HepG2 (cell line): ENCODE data around the gene PPM1H. TPM values are rescaled to one million over a fixed set of nuclear protein-coding genes. Genes with fewer than 3 reads are reported as not detected.
A peak's percentile ranks its signal among the peaks of the same experiment; 100 is the strongest.

ENCODE experiments used
- HIVEP1 ChIP-seq: sonication (generic); formaldehyde crosslinking; IDR thresholded peaks from 2 replicates; pipeline ENCODE4 v1.4.0; 2020; ENCODE audit warnings: mild to moderate bottlenecking, missing genetic modification reagents
- ISL2 ChIP-seq: sonication (generic); formaldehyde crosslinking; IDR thresholded peaks from 2 replicates; pipeline ENCODE4 v1.5.0; 2020; ENCODE audit warnings: missing genetic modification reagents
- MAFK ChIP-seq, 2 experiments: IDR thresholded peaks in 1 of 2; conservative IDR thresholded peaks in 1 of 2; 2 replicates each; pipeline ENCODE4 v1.6.1; 2011; ENCODE audit warnings: improper control_type of control experiment in 2 of 2, low read length in 2 of 2
- MEF2D ChIP-seq: sonication (generic); formaldehyde crosslinking; IDR thresholded peaks from 2 replicates; pipeline ENCODE4 v1.5.1; 2020; ENCODE audit warnings: mild to moderate bottlenecking, missing genetic modification reagents
- NFYB ChIP-seq: sonication (generic); formaldehyde crosslinking; IDR thresholded peaks from 2 replicates; pipeline ENCODE4 v1.4.0; 2020; ENCODE audit warnings: missing genetic modification reagents
- SRSF1 ChIP-seq: fragments of 200-400 bp; formaldehyde crosslinking; optimal IDR thresholded peaks from 2 replicates; pipeline ENCODE3; 2017; ENCODE audit warnings: mild to moderate bottlenecking, low read depth, low read length, moderate library complexity
- TBP ChIP-seq: sonication (generic); formaldehyde crosslinking; IDR thresholded peaks from 2 replicates; pipeline ENCODE4 v1.5.0; 2020; ENCODE audit warnings: missing genetic modification reagents
- ZBTB20 ChIP-seq: sonication (generic); formaldehyde crosslinking; IDR thresholded peaks from 2 replicates; pipeline ENCODE4 v1.8.1; 2023; ENCODE audit warnings: missing genetic modification reagents, low read depth, mild to moderate bottlenecking, borderline replicate concordance
- ZNF235 ChIP-seq: sonication (generic); formaldehyde crosslinking; IDR thresholded peaks from 2 replicates; pipeline ENCODE4 v1.8.1; 2023; ENCODE audit warnings: mild to moderate bottlenecking, missing genetic modification reagents, borderline replicate concordance
- ZNF30 ChIP-seq: sonication (generic); formaldehyde crosslinking; IDR thresholded peaks from 2 replicates; pipeline ENCODE4 v1.5.0; 2020; ENCODE audit warnings: mild to moderate bottlenecking, missing genetic modification reagents
- polyA plus RNA-seq, 8 experiments: library from polyadenylated mRNA; depleted of rRNA in 3 of 8; stranded (reverse) in 7 of 8; unstranded in 1 of 8; fragments of >200 nt; fragmentation: Illumina TruSeq in 4 of 8; extraction: Trizol in 4 of 8; gene quantifications; 2 replicates each; pipeline versions ENCODE4 v1.2.1 to v1.2.3, GENCODE V29; 2011 to 2016; ENCODE audit warnings: low read depth in 4 of 8, missing spikeins in 1 of 8, mixed read lengths in 1 of 8; ENCODE audit not compliant: insufficient read depth in 1 of 8
- total RNA-seq, 5 experiments: library from RNA; depleted of rRNA; stranded (reverse); fragments of >200 nt; fragmentation: Illumina TruSeq; extraction: Trizol; gene quantifications; 2 replicates each; pipeline ENCODE4 v1.2.3, GENCODE V29; 2016; ENCODE audit warnings: low read depth in 1 of 5
- TF ChIP-seq, protein P1 (sequence below): fragments of 450-650 bp; IDR thresholded peaks from 2 replicates; pipeline ENCODE4 v1.6.1; 2016
- TF ChIP-seq, protein P2 (sequence below): IDR thresholded peaks from 2 replicates; pipeline ENCODE4 v1.6.1; 2016; ENCODE audit warnings: control low read depth
- TF ChIP-seq, protein P3 (sequence below): sonication (generic); formaldehyde crosslinking; IDR thresholded peaks from one replicate; pipeline ENCODE4 v1.5.1; 2020; ENCODE audit warnings: mild to moderate bottlenecking, missing genetic modification reagents; ENCODE audit errors: not compliant biosample characterization
- TF ChIP-seq, protein P4 (sequence below): sonication (generic); formaldehyde crosslinking; IDR thresholded peaks from 2 replicates; pipeline ENCODE4 v1.4.0; 2020; ENCODE audit warnings: missing genetic modification reagents, borderline replicate concordance
- TF ChIP-seq, protein P5 (sequence below): IDR thresholded peaks from 2 replicates; pipeline ENCODE4 v1.6.1; 2016; ENCODE audit warnings: missing biosample characterization, missing genetic modification reagents, low read depth

The PPM1H gene
- total and polyA plus RNA-seq, 2 of the 13 experiments (the other 11 are each of a cell fraction or from before 2014, with no cell fraction given) = 29.1 to 38.1 TPM

DNA sequence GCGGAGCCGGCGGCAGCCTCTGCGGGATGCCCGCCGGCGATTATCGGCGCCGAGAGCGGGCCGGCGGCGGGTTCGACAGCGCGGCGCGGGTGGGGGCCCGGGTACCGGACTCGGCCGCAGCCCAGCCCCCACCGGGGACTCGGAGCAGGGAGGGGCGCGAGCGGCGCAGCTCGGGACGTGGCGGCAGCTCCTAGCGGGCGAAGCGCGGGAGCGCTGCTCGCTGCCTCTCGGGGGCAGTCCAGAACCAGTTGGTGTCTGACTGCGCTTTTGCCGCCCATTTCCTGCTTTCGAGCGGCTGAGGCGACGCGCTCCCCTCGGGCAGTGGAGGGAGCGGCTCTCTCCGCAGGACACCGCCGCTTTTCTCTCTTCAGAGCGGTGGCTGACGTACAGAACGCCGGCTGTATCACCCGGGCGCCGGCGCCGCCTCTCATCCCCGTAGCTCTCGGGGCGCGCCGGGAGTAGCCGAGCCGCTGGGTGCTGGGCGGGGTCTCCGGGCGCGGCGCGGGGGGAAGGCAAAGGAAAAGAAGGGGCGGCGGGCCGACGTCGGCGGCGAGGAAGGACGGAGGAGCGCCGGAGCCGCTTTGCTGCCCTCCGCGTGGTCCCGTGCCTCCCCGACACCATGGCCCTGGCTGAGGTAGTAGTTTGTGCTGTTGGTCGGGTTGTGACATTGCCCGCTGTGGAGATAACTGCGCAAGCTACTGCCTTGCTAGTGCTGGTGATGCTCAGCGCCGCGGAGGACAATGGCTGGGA, 331.7 kb downstream of the PPM1H start (continued):
- TF ChIP-seq, protein P1, sequence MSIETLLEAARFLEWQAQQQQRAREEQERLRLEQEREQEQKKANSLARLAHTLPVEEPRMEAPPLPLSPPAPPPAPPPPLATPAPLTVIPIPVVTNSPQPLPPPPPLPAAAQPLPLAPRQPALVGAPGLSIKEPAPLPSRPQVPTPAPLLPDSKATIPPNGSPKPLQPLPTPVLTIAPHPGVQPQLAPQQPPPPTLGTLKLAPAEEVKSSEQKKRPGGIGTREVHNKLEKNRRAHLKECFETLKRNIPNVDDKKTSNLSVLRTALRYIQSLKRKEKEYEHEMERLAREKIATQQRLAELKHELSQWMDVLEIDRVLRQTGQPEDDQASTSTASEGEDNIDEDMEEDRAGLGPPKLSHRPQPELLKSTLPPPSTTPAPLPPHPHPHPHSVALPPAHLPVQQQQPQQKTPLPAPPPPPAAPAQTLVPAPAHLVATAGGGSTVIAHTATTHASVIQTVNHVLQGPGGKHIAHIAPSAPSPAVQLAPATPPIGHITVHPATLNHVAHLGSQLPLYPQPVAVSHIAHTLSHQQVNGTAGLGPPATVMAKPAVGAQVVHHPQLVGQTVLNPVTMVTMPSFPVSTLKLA = no peak
- TF ChIP-seq, protein P2, sequence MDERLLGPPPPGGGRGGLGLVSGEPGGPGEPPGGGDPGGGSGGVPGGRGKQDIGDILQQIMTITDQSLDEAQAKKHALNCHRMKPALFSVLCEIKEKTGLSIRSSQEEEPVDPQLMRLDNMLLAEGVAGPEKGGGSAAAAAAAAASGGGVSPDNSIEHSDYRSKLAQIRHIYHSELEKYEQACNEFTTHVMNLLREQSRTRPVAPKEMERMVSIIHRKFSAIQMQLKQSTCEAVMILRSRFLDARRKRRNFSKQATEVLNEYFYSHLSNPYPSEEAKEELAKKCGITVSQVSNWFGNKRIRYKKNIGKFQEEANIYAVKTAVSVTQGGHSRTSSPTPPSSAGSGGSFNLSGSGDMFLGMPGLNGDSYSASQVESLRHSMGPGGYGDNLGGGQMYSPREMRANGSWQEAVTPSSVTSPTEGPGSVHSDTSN (CRISPR knock-in tag) = no peak
- TF ChIP-seq ZNF30 (CRISPR knock-in tag) (no peak), ZNF235 (no peak; the same call in 1 of the 2 replicates), MEF2D (CRISPR knock-in tag) (no peak; the same call in 1 of the 2 replicates), MAFK (conservative IDR thresholded peaks at IDR 0.05 in 1 of 2, IDR thresholded peaks at IDR 0.05 in 1 of 2; ENCODE audit: low read length in 2 of 2) (no peak), ISL2 (CRISPR knock-in tag) (no peak; the same call in 1 of the 2 replicates), ZBTB20 (no peak), HIVEP1 (CRISPR knock-in tag) (peak; percentile 97), TBP (no peak), NFYB (0 out of 2 replicates have a peak, but pooled peaks have one; percentile 18), SRSF1 (no peak)
- TF ChIP-seq, protein P3, sequence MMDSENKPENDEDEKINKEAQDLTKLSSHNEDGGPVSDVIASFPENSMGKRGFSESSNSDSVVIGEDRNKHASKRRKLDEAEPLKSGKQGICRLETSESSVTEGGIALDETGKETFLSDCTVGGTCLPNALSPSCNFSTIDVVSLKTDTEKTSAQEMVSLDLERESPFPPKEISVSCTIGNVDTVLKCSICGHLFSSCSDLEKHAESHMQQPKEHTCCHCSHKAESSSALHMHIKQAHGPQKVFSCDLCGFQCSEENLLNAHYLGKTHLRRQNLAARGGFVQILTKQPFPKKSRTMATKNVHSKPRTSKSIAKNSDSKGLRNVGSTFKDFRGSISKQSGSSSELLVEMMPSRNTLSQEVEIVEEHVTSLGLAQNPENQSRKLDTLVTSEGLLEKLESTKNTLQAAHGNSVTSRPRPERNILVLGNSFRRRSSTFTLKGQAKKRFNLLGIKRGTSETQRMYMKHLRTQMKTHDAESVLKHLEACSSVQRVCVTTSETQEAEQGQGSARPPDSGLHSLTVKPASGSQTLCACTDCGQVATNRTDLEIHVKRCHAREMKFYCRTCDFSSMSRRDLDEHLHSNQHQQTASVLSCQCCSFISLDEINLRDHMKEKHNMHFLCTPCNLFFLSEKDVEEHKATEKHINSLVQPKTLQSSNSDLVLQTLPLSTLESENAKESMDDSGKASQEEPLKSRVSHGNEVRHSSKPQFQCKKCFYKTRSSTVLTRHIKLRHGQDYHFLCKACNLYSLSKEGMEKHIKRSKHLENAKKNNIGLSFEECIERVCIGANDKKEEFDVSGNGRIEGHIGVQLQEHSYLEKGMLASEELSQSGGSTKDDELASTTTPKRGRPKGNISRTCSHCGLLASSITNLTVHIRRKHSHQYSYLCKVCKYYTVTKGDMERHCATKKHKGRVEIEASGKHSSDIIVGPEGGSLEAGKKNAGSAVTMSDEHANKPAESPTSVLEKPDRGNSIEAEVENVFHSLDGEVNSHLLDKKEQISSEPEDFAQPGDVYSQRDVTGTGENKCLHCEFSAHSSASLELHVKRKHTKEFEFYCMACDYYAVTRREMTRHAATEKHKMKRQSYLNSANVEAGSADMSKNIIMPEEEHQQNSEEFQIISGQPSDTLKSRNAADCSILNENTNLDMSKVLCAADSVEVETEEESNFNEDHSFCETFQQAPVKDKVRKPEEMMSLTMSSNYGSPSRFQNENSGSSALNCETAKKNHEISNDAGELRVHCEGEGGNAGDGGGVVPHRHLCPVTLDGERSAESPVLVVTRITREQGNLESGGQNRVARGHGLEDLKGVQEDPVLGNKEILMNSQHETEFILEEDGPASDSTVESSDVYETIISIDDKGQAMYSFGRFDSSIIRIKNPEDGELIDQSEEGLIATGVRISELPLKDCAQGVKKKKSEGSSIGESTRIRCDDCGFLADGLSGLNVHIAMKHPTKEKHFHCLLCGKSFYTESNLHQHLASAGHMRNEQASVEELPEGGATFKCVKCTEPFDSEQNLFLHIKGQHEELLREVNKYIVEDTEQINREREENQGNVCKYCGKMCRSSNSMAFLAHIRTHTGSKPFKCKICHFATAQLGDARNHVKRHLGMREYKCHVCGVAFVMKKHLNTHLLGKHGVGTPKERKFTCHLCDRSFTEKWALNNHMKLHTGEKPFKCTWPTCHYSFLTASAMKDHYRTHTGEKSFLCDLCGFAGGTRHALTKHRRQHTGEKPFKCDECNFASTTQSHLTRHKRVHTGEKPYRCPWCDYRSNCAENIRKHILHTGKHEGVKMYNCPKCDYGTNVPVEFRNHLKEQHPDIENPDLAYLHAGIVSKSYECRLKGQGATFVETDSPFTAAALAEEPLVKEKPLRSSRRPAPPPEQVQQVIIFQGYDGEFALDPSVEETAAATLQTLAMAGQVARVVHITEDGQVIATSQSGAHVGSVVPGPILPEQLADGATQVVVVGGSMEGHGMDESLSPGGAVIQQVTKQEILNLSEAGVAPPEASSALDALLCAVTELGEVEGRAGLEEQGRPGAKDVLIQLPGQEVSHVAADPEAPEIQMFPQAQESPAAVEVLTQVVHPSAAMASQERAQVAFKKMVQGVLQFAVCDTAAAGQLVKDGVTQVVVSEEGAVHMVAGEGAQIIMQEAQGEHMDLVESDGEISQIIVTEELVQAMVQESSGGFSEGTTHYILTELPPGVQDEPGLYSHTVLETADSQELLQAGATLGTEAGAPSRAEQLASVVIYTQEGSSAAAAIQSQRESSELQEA (CRISPR knock-in tag) = peak; percentile 79
- TF ChIP-seq, protein P4, sequence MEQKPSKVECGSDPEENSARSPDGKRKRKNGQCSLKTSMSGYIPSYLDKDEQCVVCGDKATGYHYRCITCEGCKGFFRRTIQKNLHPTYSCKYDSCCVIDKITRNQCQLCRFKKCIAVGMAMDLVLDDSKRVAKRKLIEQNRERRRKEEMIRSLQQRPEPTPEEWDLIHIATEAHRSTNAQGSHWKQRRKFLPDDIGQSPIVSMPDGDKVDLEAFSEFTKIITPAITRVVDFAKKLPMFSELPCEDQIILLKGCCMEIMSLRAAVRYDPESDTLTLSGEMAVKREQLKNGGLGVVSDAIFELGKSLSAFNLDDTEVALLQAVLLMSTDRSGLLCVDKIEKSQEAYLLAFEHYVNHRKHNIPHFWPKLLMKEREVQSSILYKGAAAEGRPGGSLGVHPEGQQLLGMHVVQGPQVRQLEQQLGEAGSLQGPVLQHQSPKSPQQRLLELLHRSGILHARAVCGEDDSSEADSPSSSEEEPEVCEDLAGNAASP = no peak
- TF ChIP-seq, protein P5, sequence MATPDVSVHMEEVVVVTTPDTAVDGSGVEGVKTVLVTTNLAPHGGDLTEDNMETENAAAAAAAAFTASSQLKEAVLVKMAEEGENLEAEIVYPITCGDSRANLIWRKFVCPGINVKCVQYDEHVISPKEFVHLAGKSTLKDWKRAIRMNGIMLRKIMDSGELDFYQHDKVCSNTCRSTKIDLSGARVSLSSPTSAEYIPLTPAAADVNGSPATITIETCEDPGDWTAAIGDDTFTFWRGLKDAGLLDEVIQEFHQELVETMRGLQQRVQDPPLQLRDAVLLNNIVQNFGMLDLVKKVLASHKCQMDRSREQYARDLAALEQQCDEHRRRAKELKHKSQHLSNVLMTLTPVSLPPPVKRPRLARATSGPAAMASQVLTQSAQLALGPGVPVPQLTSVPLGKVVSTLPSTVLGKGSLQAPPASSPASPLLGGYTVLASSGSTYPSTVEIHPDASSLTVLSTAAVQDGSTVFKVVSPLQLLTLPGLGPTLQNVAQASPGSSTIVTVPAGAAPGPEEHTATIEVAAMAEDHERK (CRISPR knock-in tag) = no peak
